Measurements from ENCODE around the gene GNRH2. TPM values are rescaled to one million over a fixed set of nuclear protein-coding genes. Genes with fewer than 3 reads are reported as not detected.

The GNRH2 gene
- total RNA-seq, 1 experiment from 2014 or later: 0.65 TPM

GRCh38 chr20:3040086-3040485 is 3.3 kb upstream of the GNRH2 start:
- H3K9me3 ChIP-seq (ENCODE audit: insufficient read depth, low read depth): no peaks in the 10 kb centered on the region
- H3K4me2 ChIP-seq: no peak overlapping the region
- CTCF ChIA-PET: no interaction called here
- no peak for TF ChIP-seq CTCF (conservative IDR thresholded peaks at IDR 0.05)
- no peak for TF ChIP-seq EZH2 (IDR thresholded peaks at IDR 0.05; ENCODE audit: low read depth)
- H3K27me3 ChIP-seq (ENCODE audit: insufficient read depth, low read depth): no peaks in the 10 kb centered on the region
- no peaks in the 10 kb centered on the region for H3K9me2 ChIP-seq (ENCODE audit: insufficient read depth)
- H3K4me1 ChIP-seq (replicated peaks; ENCODE audit: insufficient read depth): 0 out of 2 replicates have a peak, but pooled peaks cover 1% of the 10 kb centered on the region
- no peak overlapping the region for H3K4me3 ChIP-seq
- 0 out of 2 replicates have a peak, but pooled peaks cover 4% of the 10 kb centered on the region for H3F3A ChIP-seq (ENCODE audit: insufficient read depth, low read depth)
- DNase-seq: no peak
- intact Hi-C loops (cut with micrococcal nuclease; ENCODE audit: unreplicated experiment): no loop called here
- no peaks in the 10 kb centered on the region for H3K36me3 ChIP-seq (ENCODE audit: low read depth)
- no peaks in the 10 kb centered on the region for H3K79me2 ChIP-seq (ENCODE audit: low read depth)
- no peak overlapping the region for H2AFZ ChIP-seq
- BruUV-seq (replicated peaks): no TSS peak
- no peaks in the 10 kb centered on the region for H4K20me1 ChIP-seq (ENCODE audit: insufficient read depth)
- POLR2A ChIA-PET (ENCODE audit: unreplicated experiment): no interaction called here
- H3K27ac ChIP-seq: no peak overlapping the region

- H3K4me2 ChIP-seq: no peak overlapping the region
Measured at GRCh38 chr20:3041854-3042409, 1.5 kb upstream of the GNRH2 start.

GRCh38 chr20:3042625-3043024 is 797 bp upstream of the GNRH2 start:
- TF ChIP-seq CTCF (conservative IDR thresholded peaks at IDR 0.05) (no peak), EZH2 (IDR thresholded peaks at IDR 0.05; ENCODE audit: low read depth) (no peak)
- Histone ChIP-seq H4K20me1 (ENCODE audit: insufficient read depth) (0 out of 2 replicates have a peak, but pooled peaks cover 3% of the 10 kb centered on the region), H3K79me2 (ENCODE audit: low read depth) (peaks cover 16% of the 10 kb centered on the region), H3K9me3 (ENCODE audit: insufficient read depth, low read depth) (no peaks in the 10 kb centered on the region), H3F3A (ENCODE audit: insufficient read depth, low read depth) (0 out of 2 replicates have a peak, but pooled peaks cover 4% of the 10 kb centered on the region), H3K4me2 (no peak overlapping the region), H3K27ac (no peak overlapping the region), H3K4me3 (no peak overlapping the region), H3K9me2 (ENCODE audit: insufficient read depth) (no peaks in the 10 kb centered on the region), H3K4me1 (replicated peaks; ENCODE audit: insufficient read depth) (0 out of 2 replicates have a peak, but pooled peaks cover 10% of the 10 kb centered on the region), H3K27me3 (ENCODE audit: insufficient read depth, low read depth) (no peaks in the 10 kb centered on the region), H2AFZ (no peak overlapping the region), H3K36me3 (ENCODE audit: low read depth) (peaks cover 2% of the 10 kb centered on the region; the same call in 1 of the 2 replicates)
- ChIA-PET POLR2A (ENCODE audit: unreplicated experiment) (no interaction called here), CTCF (no interaction called here)
- intact Hi-C loops (cut with micrococcal nuclease; ENCODE audit: unreplicated experiment): no loop called here
- DNase-seq: no peak
- no TSS peak for BruUV-seq (replicated peaks)

More at GRCh38 chr20:3041854-3042409, 1.5 kb upstream of the GNRH2 start:
- Histone ChIP-seq H3K27ac (no peak overlapping the region), H3F3A (ENCODE audit: insufficient read depth, low read depth) (0 out of 2 replicates have a peak, but pooled peaks cover 4% of the 10 kb centered on the region), H3K9me2 (ENCODE audit: insufficient read depth) (no peaks in the 10 kb centered on the region), H4K20me1 (ENCODE audit: insufficient read depth) (0 out of 2 replicates have a peak, but pooled peaks cover under 1% of the 10 kb centered on the region), H3K4me1 (replicated peaks; ENCODE audit: insufficient read depth) (0 out of 2 replicates have a peak, but pooled peaks cover 5% of the 10 kb centered on the region), H3K4me3 (no peak overlapping the region), H3K9me3 (ENCODE audit: insufficient read depth, low read depth) (no peaks in the 10 kb centered on the region), H3K36me3 (ENCODE audit: low read depth) (no peaks in the 10 kb centered on the region), H3K27me3 (ENCODE audit: insufficient read depth, low read depth) (no peaks in the 10 kb centered on the region), H3K79me2 (ENCODE audit: low read depth) (peaks cover 9% of the 10 kb centered on the region), H2AFZ (no peak overlapping the region)
- no peak for DNase-seq
- TF ChIP-seq CTCF (conservative IDR thresholded peaks at IDR 0.05): no peak
- CTCF ChIA-PET: interaction anchor here (0.6 kb wide), 1 partner anchor 67 kb away, joined by 8 read pairs; no protein-coding TSS in a partner anchor
- POLR2A ChIA-PET (ENCODE audit: unreplicated experiment): no interaction called here
- no TSS peak for BruUV-seq (replicated peaks)
- intact Hi-C loops (cut with micrococcal nuclease; ENCODE audit: unreplicated experiment): no loop called here
